H9 (cell line): Measurements from ENCODE around the gene TFRC. TPM values are rescaled to one million over a fixed set of nuclear protein-coding genes. Genes with fewer than 3 reads are reported as not detected.

Experiments used
- DNase-seq: peaks from one replicate; pipeline ENCODE4 v3.0.0-alpha.2; 2017
- H2AFZ ChIP-seq: one replicate; pipeline ENCODE4 v1.6.1; 2013; ENCODE audit warnings: mild to moderate bottlenecking, low read length, control low read depth, moderate library complexity
- H2AK5ac ChIP-seq: 2 replicates; pipeline ENCODE4 v1.6.1; 2013; ENCODE audit warnings: low read length, control low read depth, mixed read lengths; ENCODE audit not compliant: insufficient read length
- H2BK120ac ChIP-seq: one replicate; pipeline ENCODE4 v1.6.1; 2013; ENCODE audit warnings: low read depth, mild to moderate bottlenecking, low read length, control low read depth, inconsistent platforms; ENCODE audit not compliant: poor library complexity, severe bottlenecking
- H2BK12ac ChIP-seq: 2 replicates; pipeline ENCODE4 v1.6.1; 2013; ENCODE audit warnings: low read length, control low read depth, mixed read lengths, low read depth; ENCODE audit not compliant: insufficient read length
- H2BK15ac ChIP-seq: 2 replicates; pipeline ENCODE4 v1.6.1; 2013; ENCODE audit warnings: low read depth, low read length, control low read depth
- H2BK20ac ChIP-seq: one replicate; pipeline ENCODE4 v1.6.1; 2013; ENCODE audit warnings: low read depth, mild to moderate bottlenecking, low read length, control low read depth, inconsistent platforms; ENCODE audit not compliant: poor library complexity, severe bottlenecking
- H2BK5ac ChIP-seq: 2 replicates; pipeline ENCODE4 v1.6.1; 2013; ENCODE audit warnings: low read length, control low read depth, mixed read lengths; ENCODE audit not compliant: insufficient read length
- H3K14ac ChIP-seq: 2 replicates; pipeline ENCODE4 v1.6.1; 2013; ENCODE audit warnings: low read length, control low read depth; ENCODE audit not compliant: insufficient read depth
- H3K18ac ChIP-seq: 2 replicates; pipeline ENCODE4 v1.6.1; 2013; ENCODE audit warnings: low read depth, mild to moderate bottlenecking, mixed read lengths, low read length, control low read depth; ENCODE audit not compliant: insufficient read length
- H3K23ac ChIP-seq: 2 replicates; pipeline ENCODE4 v1.6.1; 2013; ENCODE audit warnings: low read length, control low read depth, mixed read lengths, low read depth; ENCODE audit not compliant: insufficient read length
- H3K23me2 ChIP-seq: 2 replicates; pipeline ENCODE4 v1.6.1; 2013; ENCODE audit warnings: low read depth, mild to moderate bottlenecking, mixed read lengths, low read length, control low read depth; ENCODE audit not compliant: insufficient read length, poor library complexity, severe bottlenecking
- H3K27ac ChIP-seq: 2 replicates; pipeline ENCODE4 v1.5.1; 2013; ENCODE audit warnings: low read length, control low read depth, mixed read lengths, low read depth; ENCODE audit not compliant: insufficient read length
- H3K27me3 ChIP-seq: 2 replicates; pipeline ENCODE4 v1.6.1; 2013; ENCODE audit warnings: low read length, control low read depth, inconsistent platforms; ENCODE audit not compliant: insufficient read depth
- H3K4ac ChIP-seq: 2 replicates; pipeline ENCODE4 v1.6.1; 2013; ENCODE audit warnings: low read depth, mild to moderate bottlenecking, control low read depth, inconsistent platforms, low read length, moderate library complexity
- H3K4me1 ChIP-seq: 2 replicates; pipeline ENCODE4 v1.6.1; 2013; ENCODE audit warnings: low read length, control low read depth, inconsistent platforms; ENCODE audit not compliant: insufficient read depth
- H3K4me2 ChIP-seq: 2 replicates; pipeline ENCODE4 v1.6.1; 2013; ENCODE audit warnings: low read length, control low read depth, mixed read lengths; ENCODE audit not compliant: insufficient read length, insufficient read depth
- H3K56ac ChIP-seq: 2 replicates; pipeline ENCODE4 v1.6.1; 2013; ENCODE audit warnings: low read depth, mild to moderate bottlenecking, mixed read lengths, low read length, control low read depth; ENCODE audit not compliant: insufficient read length
- H3K79me1 ChIP-seq: 2 replicates; pipeline ENCODE4 v1.6.1; 2013; ENCODE audit warnings: low read depth, mild to moderate bottlenecking, moderate library complexity, low read length, control low read depth, inconsistent platforms; ENCODE audit not compliant: insufficient read depth, poor library complexity, severe bottlenecking
- H3K79me2 ChIP-seq: 2 replicates; pipeline ENCODE4 v1.6.1; 2013; ENCODE audit warnings: low read length, control low read depth, inconsistent platforms; ENCODE audit not compliant: insufficient read depth
- H3K9ac ChIP-seq: 2 replicates; pipeline ENCODE4 v1.6.1; 2013; ENCODE audit warnings: low read length, control low read depth, mixed read lengths; ENCODE audit not compliant: insufficient read length; ENCODE audit errors: extremely low read depth
- H3K9me3 ChIP-seq: one replicate; pipeline ENCODE4 v1.6.1; 2013; ENCODE audit warnings: low read depth, low read length, inconsistent platforms; ENCODE audit not compliant: control insufficient read depth
- H3T11ph ChIP-seq: one replicate; pipeline ENCODE4 v1.6.1; 2013; ENCODE audit warnings: mild to moderate bottlenecking, low read length, control low read depth, inconsistent platforms
- H4K20me1 ChIP-seq: one replicate; pipeline ENCODE4 v1.6.1; 2013; ENCODE audit not compliant: control insufficient read depth, insufficient read length, insufficient read depth
- H4K5ac ChIP-seq: 2 replicates; pipeline ENCODE4 v1.6.1; 2013; ENCODE audit warnings: low read depth, mild to moderate bottlenecking, mixed read lengths, low read length, control low read depth; ENCODE audit not compliant: insufficient read length
- H4K8ac ChIP-seq: replicated peaks from 2 replicates; pipeline ENCODE4 v1.6.1; 2013; ENCODE audit warnings: low read length, control low read depth, mixed read lengths, low read depth; ENCODE audit not compliant: insufficient read length
- H4K91ac ChIP-seq: 2 replicates; pipeline ENCODE4 v1.6.1; 2013; ENCODE audit warnings: low read depth, mild to moderate bottlenecking, moderate library complexity, mixed read lengths, low read length, control low read depth; ENCODE audit not compliant: insufficient read length
- H3K27ac Mint-ChIP-seq, 3 experiments: 2 replicates in 2 of 3; 3 replicates in 1 of 3; pipeline ENCODE4 v1.8.0; 2020 to 2021; ENCODE audit warnings: mixed read lengths in 3 of 3, mild to moderate bottlenecking in 1 of 3, moderate library complexity in 1 of 3
- H3K27me3 Mint-ChIP-seq: 2 replicates; pipeline ENCODE4 v1.8.0; 2021; ENCODE audit warnings: low read depth, mild to moderate bottlenecking, moderate library complexity, mixed read lengths
- H3K36me3 Mint-ChIP-seq, 3 experiments: 2 replicates in 2 of 3; 3 replicates in 1 of 3; pipeline ENCODE4 v1.8.0; 2020 to 2021; ENCODE audit warnings: low read depth in 3 of 3, mixed read lengths in 3 of 3; ENCODE audit not compliant: insufficient read depth in 1 of 3
- H3K4me1 Mint-ChIP-seq, 2 experiments: 2 replicates each; pipeline ENCODE4 v1.8.0; 2020; ENCODE audit warnings: mixed read lengths in 2 of 2
- H3K4me3 Mint-ChIP-seq, 2 experiments: 2 replicates in 1 of 2; 3 replicates in 1 of 2; pipeline ENCODE4 v1.8.0; 2020 to 2021; ENCODE audit warnings: mild to moderate bottlenecking in 2 of 2, mixed read lengths in 2 of 2, moderate library complexity in 1 of 2
- H3K9me3 Mint-ChIP-seq, 2 experiments: 2 replicates in 1 of 2; 3 replicates in 1 of 2; pipeline ENCODE4 v1.8.0; 2020; ENCODE audit warnings: mild to moderate bottlenecking in 2 of 2, mixed read lengths in 2 of 2, moderate library complexity in 1 of 2
- CTCF ChIP-seq: fragments of 200-600 bp; sonication (generic); conservative IDR thresholded peaks from 3 replicates; pipeline ENCODE4 v1.8.0; 2021; ENCODE audit warnings: antibody characterized with exemption, mild to moderate bottlenecking
- WGBS: extraction: QIAGEN DNeasy Blood & Tissue Kit; methylation state at CpG from one replicate; pipeline ENCODE4 v1.1.7; 2013; ENCODE audit warnings: missing lambda C conversion rate, low lambda C conversion rate, mixed read lengths; ENCODE audit not compliant: insufficient read length; ENCODE audit errors: extremely low coverage; 5-methylcytosine and 5-hydroxymethylcytosine counted together
- total RNA-seq: library from RNA; stranded (reverse); gene quantifications from 2 replicates; pipeline ENCODE4 v1.2.1, GENCODE V29; 2021

TFRC gene
- total RNA-seq, 1 experiment from 2014 or later: 135 TPM

- Histone ChIP-seq H3K56ac (no peak overlapping the region), H3T11ph (no peak overlapping the region), H3K9me3 (no peaks in the 10 kb centered on the region), H3K79me1 (no peaks in the 10 kb centered on the region), H2BK12ac (no peak overlapping the region), H3K23ac (no peak overlapping the region), H2BK5ac (no peak overlapping the region), H3K4me1 (no peaks in the 10 kb centered on the region), H3K18ac (no peak overlapping the region), H4K5ac (no peak overlapping the region), H3K14ac (no peak overlapping the region), H4K20me1 (no peaks in the 10 kb centered on the region), H2BK20ac (no peak overlapping the region), H3K9ac (no peak overlapping the region), H4K91ac (no peak overlapping the region), H4K8ac (no peak overlapping the region), H2BK120ac (no peak overlapping the region), H3K27me3 (no peaks in the 10 kb centered on the region), H3K79me2 (no peaks in the 10 kb centered on the region), H2AFZ (no peak overlapping the region), H3K27ac (no peak overlapping the region), H3K23me2 (no peaks in the 10 kb centered on the region), H2BK15ac (no peak overlapping the region), H2AK5ac (no peak overlapping the region), H3K4me2 (no peak overlapping the region), H3K4ac (no peak overlapping the region)
- TF ChIP-seq CTCF: no peak
- Mint-ChIP-seq H3K27ac (peak overlapping the region in 1 of 3 experiments; percentile 85; a peak in 2 of 7 replicates), H3K4me3 (no peak overlapping the region), H3K36me3 (peaks cover 0 to 1% (median 0%) of the 10 kb centered on the region in 3 experiments; a peak in 1 of 7 replicates), H3K9me3 (peaks cover 0 to 3% of the 10 kb centered on the region in 2 experiments; a peak in 2 of 5 replicates), H3K4me1 (peaks cover 5 to 8% of the 10 kb centered on the region in 2 experiments), H3K27me3 (no peaks in the 10 kb centered on the region; the same call in none of the 2 replicates)
- DNase-seq: no peak
- WGBS: no CpG with 5 or more reads among the region's 21 CpGs
Measured at GRCh38 chr3:196128172-196128843, 46.4 kb upstream of the TFRC start.
